Measurements from ENCODE around the gene LMTK2. TPM values are rescaled to one million over a fixed set of nuclear protein-coding genes. Genes with fewer than 3 reads are reported as not detected.
"Not testable (repeated sequence)": the region's sequence is repeated elsewhere in the genome, so short reads cannot be mapped to it uniquely, and the experiment has no call there.

The LMTK2 gene
- total RNA-seq, 1 experiment from 2014 or later = 37.1 TPM

DNA sequence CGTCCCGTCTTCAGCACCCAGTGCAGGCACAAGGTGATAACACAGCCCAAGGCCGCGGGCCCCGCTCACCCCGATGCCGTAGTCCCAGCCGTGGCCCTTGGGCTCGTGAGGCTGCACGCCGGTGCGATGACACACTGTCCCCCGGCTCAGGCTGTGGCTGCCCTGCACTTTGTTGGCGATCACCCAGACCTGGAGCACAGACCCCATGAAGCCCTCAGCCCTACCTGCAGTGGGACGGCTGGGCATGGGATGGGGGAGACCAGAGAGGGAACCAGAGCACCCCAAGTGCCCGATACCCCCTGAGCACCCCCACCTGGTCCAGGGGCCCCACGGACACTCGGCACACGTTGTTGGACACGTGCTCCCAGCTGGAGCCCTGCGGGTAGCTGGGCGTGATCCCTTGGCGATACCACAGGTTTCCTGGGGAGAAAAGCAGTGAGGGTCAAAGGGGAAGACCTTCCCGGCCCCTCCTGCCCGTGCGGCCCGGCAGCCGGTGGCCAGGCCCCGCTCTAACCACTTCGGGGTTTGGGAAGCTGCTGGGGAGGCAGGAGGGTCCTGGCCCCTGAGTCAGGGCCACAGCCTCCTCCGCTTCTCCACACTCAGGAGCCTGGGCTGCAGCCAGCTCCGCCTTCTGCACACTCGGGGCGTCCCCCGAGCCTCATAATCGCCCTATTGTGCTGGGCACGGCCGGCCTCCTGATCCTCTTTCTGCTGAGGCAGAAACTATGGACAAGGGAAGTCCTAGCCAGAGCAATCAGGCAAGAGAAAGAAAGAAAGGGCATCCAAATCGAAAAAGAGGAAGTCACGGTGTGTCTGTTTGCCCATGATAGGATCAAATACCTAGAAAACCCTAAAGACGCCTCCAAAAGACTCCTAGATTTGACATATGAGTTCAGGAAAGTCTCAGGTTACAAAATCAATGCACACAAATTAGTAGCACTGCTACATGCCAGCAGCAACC lies 111.2 kb downstream of the LMTK2 start:
- H3K27ac ChIP-seq = no peak overlapping the region
- H3K36me3 ChIP-seq (ENCODE audit: low read depth) = no peaks in the 10 kb centered on the region
- no peak overlapping the region for H3K4me3 ChIP-seq
- no peaks in the 10 kb centered on the region for H3K9me2 ChIP-seq (ENCODE audit: insufficient read depth)
- ChIA-PET POLR2A (ENCODE audit: unreplicated experiment) (interaction anchor here (0.6 kb wide), 1 partner anchor 19 kb away, joined by 10 read pairs; no protein-coding TSS in a partner anchor), CTCF (no interaction called here)
- no peak overlapping the region for H2AFZ ChIP-seq
- no peaks in the 10 kb centered on the region for H4K20me1 ChIP-seq (ENCODE audit: insufficient read depth)
- H3K4me2 ChIP-seq = no peak overlapping the region
- intact Hi-C loops (cut with micrococcal nuclease; ENCODE audit: unreplicated experiment) = no loop called here
- TF ChIP-seq, protein P1, sequence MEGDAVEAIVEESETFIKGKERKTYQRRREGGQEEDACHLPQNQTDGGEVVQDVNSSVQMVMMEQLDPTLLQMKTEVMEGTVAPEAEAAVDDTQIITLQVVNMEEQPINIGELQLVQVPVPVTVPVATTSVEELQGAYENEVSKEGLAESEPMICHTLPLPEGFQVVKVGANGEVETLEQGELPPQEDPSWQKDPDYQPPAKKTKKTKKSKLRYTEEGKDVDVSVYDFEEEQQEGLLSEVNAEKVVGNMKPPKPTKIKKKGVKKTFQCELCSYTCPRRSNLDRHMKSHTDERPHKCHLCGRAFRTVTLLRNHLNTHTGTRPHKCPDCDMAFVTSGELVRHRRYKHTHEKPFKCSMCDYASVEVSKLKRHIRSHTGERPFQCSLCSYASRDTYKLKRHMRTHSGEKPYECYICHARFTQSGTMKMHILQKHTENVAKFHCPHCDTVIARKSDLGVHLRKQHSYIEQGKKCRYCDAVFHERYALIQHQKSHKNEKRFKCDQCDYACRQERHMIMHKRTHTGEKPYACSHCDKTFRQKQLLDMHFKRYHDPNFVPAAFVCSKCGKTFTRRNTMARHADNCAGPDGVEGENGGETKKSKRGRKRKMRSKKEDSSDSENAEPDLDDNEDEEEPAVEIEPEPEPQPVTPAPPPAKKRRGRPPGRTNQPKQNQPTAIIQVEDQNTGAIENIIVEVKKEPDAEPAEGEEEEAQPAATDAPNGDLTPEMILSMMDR (conservative IDR thresholded peaks at IDR 0.05) = no peak
- no peak for TF ChIP-seq EZH2 (IDR thresholded peaks at IDR 0.05; ENCODE audit: low read depth)
- no peaks in the 10 kb centered on the region for H3K4me1 ChIP-seq (replicated peaks; ENCODE audit: insufficient read depth)
- H3K27me3 ChIP-seq (ENCODE audit: insufficient read depth, low read depth) = no peaks in the 10 kb centered on the region
- BruUV-seq (replicated peaks) = no TSS peak
- no peak for DNase-seq
- no peaks in the 10 kb centered on the region for H3K79me2 ChIP-seq (ENCODE audit: low read depth)
- peaks cover 9% of the 10 kb centered on the region; the same call in 1 of the 2 replicates for H3F3A ChIP-seq (ENCODE audit: insufficient read depth, low read depth)
- H3K9me3 ChIP-seq (ENCODE audit: insufficient read depth, low read depth) = no peaks in the 10 kb centered on the region

DNA sequence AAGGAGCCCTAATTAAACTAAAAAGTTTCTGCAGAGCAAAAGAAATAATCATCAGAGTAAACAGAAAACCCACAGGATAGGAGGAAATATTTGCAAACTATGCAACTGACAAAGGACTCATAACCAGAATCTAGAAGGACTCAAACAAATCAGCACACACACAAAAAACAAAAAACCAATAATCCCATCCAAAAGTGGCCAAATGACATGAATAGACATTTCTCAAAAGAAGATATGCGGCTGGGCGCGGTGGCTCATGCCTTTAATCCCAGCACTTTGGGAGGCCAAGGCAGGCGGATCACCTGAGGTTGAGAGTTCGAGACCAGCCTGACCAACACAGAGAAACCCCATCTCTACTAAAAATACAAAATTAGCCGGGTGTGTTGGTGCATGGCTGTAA lies 112.7 kb downstream of the LMTK2 start:
- DNase-seq; CTCF ChIA-PET; intact Hi-C loops (cut with micrococcal nuclease; ENCODE audit: unreplicated experiment); BruUV-seq (replicated peaks); POLR2A ChIA-PET (ENCODE audit: unreplicated experiment); H3K4me3 ChIP-seq; H3F3A ChIP-seq (ENCODE audit: insufficient read depth, low read depth); H3K9me2 ChIP-seq (ENCODE audit: insufficient read depth); H3K9me3 ChIP-seq (ENCODE audit: insufficient read depth, low read depth); H3K27me3 ChIP-seq (ENCODE audit: insufficient read depth, low read depth); H3K27ac ChIP-seq; H2AFZ ChIP-seq; H3K36me3 ChIP-seq (ENCODE audit: low read depth); H3K4me2 ChIP-seq; H3K79me2 ChIP-seq (ENCODE audit: low read depth); H4K20me1 ChIP-seq (ENCODE audit: insufficient read depth); H3K4me1 ChIP-seq (replicated peaks; ENCODE audit: insufficient read depth): not testable (repeated sequence)

DNA sequence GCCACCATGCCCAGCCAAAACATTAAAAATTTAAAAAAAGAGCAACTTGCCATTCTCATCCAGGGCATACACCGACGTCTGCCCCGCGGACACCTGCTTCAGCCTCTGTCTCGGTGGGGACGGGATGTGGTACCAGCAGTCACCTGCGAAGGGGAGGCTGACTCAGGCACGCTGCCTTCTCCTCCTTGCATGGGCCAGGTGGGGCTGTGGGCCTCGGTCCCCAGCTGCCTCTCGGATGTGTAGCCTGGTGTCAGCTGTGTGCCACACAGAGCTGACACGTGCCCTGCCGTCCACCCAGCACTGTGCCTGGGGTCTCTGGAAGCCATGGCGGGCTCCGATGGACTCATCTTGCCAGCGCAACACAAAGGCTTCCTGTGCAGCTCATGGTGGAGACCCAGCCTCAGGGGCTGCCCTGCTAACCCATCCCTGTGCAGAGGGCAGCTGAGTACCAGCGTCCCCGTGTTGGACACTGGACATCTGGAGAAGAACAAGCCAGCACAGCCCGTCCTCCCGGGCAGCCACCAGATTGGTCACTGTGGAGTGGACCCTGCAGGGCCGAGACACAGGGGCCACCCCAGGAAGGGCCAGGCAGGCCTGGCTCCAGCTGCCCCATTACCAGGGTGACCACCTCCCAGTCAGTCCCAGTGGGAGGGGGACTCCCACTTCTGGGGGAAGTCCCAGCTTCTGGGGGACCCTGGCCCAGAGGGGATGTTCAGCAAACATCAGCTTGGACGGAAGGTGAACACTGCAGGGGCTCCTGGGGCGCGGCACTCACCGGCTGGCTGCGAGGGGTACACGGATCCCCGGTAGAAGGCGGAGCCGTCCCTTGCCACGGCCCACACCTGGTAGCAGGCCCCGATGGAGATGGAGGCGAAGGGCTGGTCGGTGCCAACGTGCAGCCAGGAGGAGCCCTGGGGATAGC lies 115.2 kb downstream of the LMTK2 start:
- Histone ChIP-seq H3K4me1 (replicated peaks; ENCODE audit: insufficient read depth) (no peaks in the 10 kb centered on the region), H2AFZ (no peak overlapping the region), H3K27me3 (ENCODE audit: insufficient read depth, low read depth) (no peaks in the 10 kb centered on the region), H3K36me3 (ENCODE audit: low read depth) (no peaks in the 10 kb centered on the region), H3F3A (ENCODE audit: insufficient read depth, low read depth) (peaks cover 9% of the 10 kb centered on the region; the same call in 1 of the 2 replicates), H3K4me2 (no peak overlapping the region), H3K4me3 (no peak overlapping the region), H3K9me2 (ENCODE audit: insufficient read depth) (no peaks in the 10 kb centered on the region), H4K20me1 (ENCODE audit: insufficient read depth) (no peaks in the 10 kb centered on the region), H3K79me2 (ENCODE audit: low read depth) (no peaks in the 10 kb centered on the region), H3K9me3 (ENCODE audit: insufficient read depth, low read depth) (no peaks in the 10 kb centered on the region), H3K27ac (no peak overlapping the region)
- intact Hi-C loops (cut with micrococcal nuclease; ENCODE audit: unreplicated experiment) = no loop called here
- CTCF ChIA-PET = no interaction called here
- BruUV-seq (replicated peaks) = no TSS peak
- POLR2A ChIA-PET (ENCODE audit: unreplicated experiment) = no interaction called here
- no peak for DNase-seq
- TF ChIP-seq, protein P1 (conservative IDR thresholded peaks at IDR 0.05) = no peak
- TF ChIP-seq EZH2 (IDR thresholded peaks at IDR 0.05; ENCODE audit: low read depth) = no peak

Measured in PC-9 (cell line).